ENCODE results near the gene TMTC2. TPM values are rescaled to one million over a fixed set of nuclear protein-coding genes. Genes with fewer than 3 reads are reported as not detected.
"Not testable (repeated sequence)": the region's sequence is repeated elsewhere in the genome, so short reads cannot be mapped to it uniquely, and the experiment has no call there.

The TMTC2 gene
- total RNA-seq, 2 experiments from 2014 or later, result 1.8 to 2.1 TPM

GRCh38 chr12:83110424-83110823, 423.7 kb downstream of the TMTC2 start:
- no peak overlapping the region for H3K4me3 Mint-ChIP-seq
- no peaks in the 10 kb centered on the region for H3K9me3 ChIP-seq (ENCODE audit: control insufficient read depth in 1 of 2, insufficient read depth in 1 of 2, low read length in 2 of 2)
- H3K4me1 ChIP-seq (ENCODE audit: insufficient read depth, low read length), result no peaks in the 10 kb centered on the region
- POLR2A ChIA-PET, result no interaction called here
- TF ChIP-seq, protein P1, sequence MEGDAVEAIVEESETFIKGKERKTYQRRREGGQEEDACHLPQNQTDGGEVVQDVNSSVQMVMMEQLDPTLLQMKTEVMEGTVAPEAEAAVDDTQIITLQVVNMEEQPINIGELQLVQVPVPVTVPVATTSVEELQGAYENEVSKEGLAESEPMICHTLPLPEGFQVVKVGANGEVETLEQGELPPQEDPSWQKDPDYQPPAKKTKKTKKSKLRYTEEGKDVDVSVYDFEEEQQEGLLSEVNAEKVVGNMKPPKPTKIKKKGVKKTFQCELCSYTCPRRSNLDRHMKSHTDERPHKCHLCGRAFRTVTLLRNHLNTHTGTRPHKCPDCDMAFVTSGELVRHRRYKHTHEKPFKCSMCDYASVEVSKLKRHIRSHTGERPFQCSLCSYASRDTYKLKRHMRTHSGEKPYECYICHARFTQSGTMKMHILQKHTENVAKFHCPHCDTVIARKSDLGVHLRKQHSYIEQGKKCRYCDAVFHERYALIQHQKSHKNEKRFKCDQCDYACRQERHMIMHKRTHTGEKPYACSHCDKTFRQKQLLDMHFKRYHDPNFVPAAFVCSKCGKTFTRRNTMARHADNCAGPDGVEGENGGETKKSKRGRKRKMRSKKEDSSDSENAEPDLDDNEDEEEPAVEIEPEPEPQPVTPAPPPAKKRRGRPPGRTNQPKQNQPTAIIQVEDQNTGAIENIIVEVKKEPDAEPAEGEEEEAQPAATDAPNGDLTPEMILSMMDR (IDR thresholded peaks at IDR 0.05), result no peak
- no peaks in the 10 kb centered on the region for H3K36me3 Mint-ChIP-seq (ENCODE audit: low read depth)
- ATAC-seq (ENCODE audit: poor library complexity) (no peak), DNase-seq (no peak)
- no peak overlapping the region for H3K27ac Mint-ChIP-seq
- intact Hi-C loops (cut with DNase I, micrococcal nuclease), result no loop called here
- CTCF ChIA-PET, result no interaction called here
- no peak overlapping the region for H3K4me3 ChIP-seq (ENCODE audit: low read length)
- H3K36me3 ChIP-seq (ENCODE audit: insufficient read depth, low read length), result no peaks in the 10 kb centered on the region
- H3K4me1 Mint-ChIP-seq (ENCODE audit: low read depth), result no peaks in the 10 kb centered on the region
- no peak overlapping the region for H3K27ac ChIP-seq (ENCODE audit: low read depth in 1 of 2, low read length in 2 of 2)
- peaks cover 1% of the 10 kb centered on the region for H3K9me3 Mint-ChIP-seq
- no peaks in the 10 kb centered on the region for H3K27me3 ChIP-seq (ENCODE audit: control insufficient read depth in 1 of 2, insufficient read depth in 2 of 2, low read length in 2 of 2)
- no peaks in the 10 kb centered on the region for H3K27me3 Mint-ChIP-seq

DNA sequence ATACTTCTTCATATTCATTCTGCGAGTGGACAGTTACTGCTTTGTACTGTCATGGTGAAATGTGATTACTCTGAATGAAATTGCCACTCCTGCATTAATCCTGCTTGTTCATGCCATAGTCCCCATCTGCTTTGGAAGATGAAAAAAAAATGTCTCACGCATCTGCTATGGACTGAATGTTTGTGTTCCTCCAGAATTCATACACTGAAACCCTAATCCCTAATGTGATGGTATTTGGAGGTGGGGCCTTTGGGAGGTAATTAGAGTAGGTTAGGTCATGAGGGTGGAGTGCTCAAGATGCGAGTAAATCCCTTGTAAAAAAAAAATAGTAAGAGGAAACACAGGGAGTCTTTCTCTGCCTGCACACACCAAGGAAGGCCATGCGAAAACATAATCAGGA, 427.2 kb downstream of the TMTC2 start:
- no peak overlapping the region for H3K4me3 ChIP-seq (ENCODE audit: low read length)
- no peaks in the 10 kb centered on the region for H3K27me3 ChIP-seq (ENCODE audit: control insufficient read depth in 1 of 2, insufficient read depth in 2 of 2, low read length in 2 of 2)
- ChIA-PET CTCF (no interaction called here), POLR2A (no interaction called here)
- intact Hi-C loops (cut with DNase I, micrococcal nuclease), result no loop called here
- ATAC-seq (ENCODE audit: poor library complexity) (no peak), DNase-seq (no peak)
- no peaks in the 10 kb centered on the region for H3K9me3 ChIP-seq (ENCODE audit: control insufficient read depth in 1 of 2, insufficient read depth in 1 of 2, low read length in 2 of 2)
- no peaks in the 10 kb centered on the region for H3K36me3 ChIP-seq (ENCODE audit: insufficient read depth, low read length)
- Mint-ChIP-seq H3K27ac (no peak overlapping the region), H3K9me3 (peaks cover 3% of the 10 kb centered on the region), H3K27me3 (no peaks in the 10 kb centered on the region), H3K4me3 (no peak overlapping the region), H3K36me3 (ENCODE audit: low read depth) (no peaks in the 10 kb centered on the region), H3K4me1 (ENCODE audit: low read depth) (no peaks in the 10 kb centered on the region)
- TF ChIP-seq, protein P1 (IDR thresholded peaks at IDR 0.05), result no peak
- H3K27ac ChIP-seq (ENCODE audit: low read depth in 1 of 2, low read length in 2 of 2), result no peak overlapping the region
- no peaks in the 10 kb centered on the region for H3K4me1 ChIP-seq (ENCODE audit: insufficient read depth, low read length)

DNA sequence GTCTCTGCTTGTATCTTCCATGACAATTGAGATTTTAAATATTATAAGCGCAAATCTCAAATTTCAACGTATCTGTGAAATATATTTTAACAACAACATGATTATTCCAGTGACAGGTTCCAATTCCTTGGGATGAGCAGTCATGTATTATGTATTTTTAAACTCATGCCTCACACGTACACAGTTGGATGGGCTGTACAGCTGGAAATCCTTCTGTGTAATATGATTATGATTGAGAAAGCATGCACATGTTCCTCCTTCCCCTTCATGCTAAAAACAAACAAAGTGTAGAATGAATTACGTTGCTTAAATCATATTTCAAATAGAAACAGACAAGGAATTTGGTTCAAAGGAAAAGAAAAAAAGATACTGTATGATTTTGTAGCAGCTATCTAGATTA, 428.3 kb downstream of the TMTC2 start:
- Mint-ChIP-seq H3K36me3 (ENCODE audit: low read depth) (no peaks in the 10 kb centered on the region), H3K4me1 (ENCODE audit: low read depth) (no peaks in the 10 kb centered on the region), H3K4me3 (no peak overlapping the region), H3K27ac (no peak overlapping the region), H3K27me3 (no peaks in the 10 kb centered on the region), H3K9me3 (peaks cover 3% of the 10 kb centered on the region)
- Histone ChIP-seq H3K27ac (ENCODE audit: low read depth in 1 of 2, low read length in 2 of 2) (no peak overlapping the region), H3K4me3 (ENCODE audit: low read length) (no peak overlapping the region), H3K9me3 (ENCODE audit: control insufficient read depth in 1 of 2, insufficient read depth in 1 of 2, low read length in 2 of 2) (no peaks in the 10 kb centered on the region), H3K27me3 (ENCODE audit: control insufficient read depth in 1 of 2, insufficient read depth in 2 of 2, low read length in 2 of 2) (no peaks in the 10 kb centered on the region), H3K4me1 (ENCODE audit: insufficient read depth, low read length) (no peaks in the 10 kb centered on the region), H3K36me3 (ENCODE audit: insufficient read depth, low read length) (no peaks in the 10 kb centered on the region)
- DNase-seq (no peak), ATAC-seq (ENCODE audit: poor library complexity) (no peak)
- intact Hi-C loops (cut with DNase I, micrococcal nuclease), result no loop called here
- CTCF ChIA-PET, result no interaction called here
- TF ChIP-seq, protein P1 (IDR thresholded peaks at IDR 0.05), result no peak
- POLR2A ChIA-PET, result no interaction called here

DNA sequence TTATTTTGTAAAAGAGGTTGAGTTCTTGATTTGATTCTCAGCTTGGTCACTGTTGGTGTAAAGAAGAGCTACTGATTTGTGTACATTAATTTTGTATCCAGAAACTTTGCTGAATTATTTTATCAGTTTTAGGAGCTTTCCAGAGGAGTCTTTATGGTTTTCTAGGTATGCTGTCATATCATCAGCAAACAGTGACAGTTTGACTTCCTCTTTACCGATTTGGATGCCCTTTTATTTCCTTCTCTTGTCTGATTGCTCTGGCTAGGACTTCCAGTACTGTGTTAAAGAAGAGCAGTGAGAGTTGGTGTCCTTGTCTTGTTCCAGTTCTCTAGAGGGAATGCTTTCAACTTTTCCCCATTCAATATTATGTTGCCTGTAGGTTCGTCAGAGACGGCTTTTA, 431.2 kb downstream of the TMTC2 start:
- CTCF ChIA-PET; DNase-seq; H3K4me3 Mint-ChIP-seq; intact Hi-C loops (cut with DNase I, micrococcal nuclease); H3K9me3 Mint-ChIP-seq; H3K27me3 ChIP-seq (ENCODE audit: control insufficient read depth in 1 of 2, insufficient read depth in 2 of 2, low read length in 2 of 2); H3K4me1 Mint-ChIP-seq (ENCODE audit: low read depth); H3K27me3 Mint-ChIP-seq; H3K4me3 ChIP-seq (ENCODE audit: low read length); H3K36me3 Mint-ChIP-seq (ENCODE audit: low read depth); ATAC-seq (ENCODE audit: poor library complexity); H3K4me1 ChIP-seq (ENCODE audit: insufficient read depth, low read length); H3K9me3 ChIP-seq (ENCODE audit: control insufficient read depth in 1 of 2, insufficient read depth in 1 of 2, low read length in 2 of 2); H3K27ac Mint-ChIP-seq; H3K27ac ChIP-seq (ENCODE audit: low read depth in 1 of 2, low read length in 2 of 2); POLR2A ChIA-PET; H3K36me3 ChIP-seq (ENCODE audit: insufficient read depth, low read length): not testable (repeated sequence)

Measured in CD4-positive, alpha-beta T cell (primary cell).